ENCODE data around the gene MAPK7.

DNA sequence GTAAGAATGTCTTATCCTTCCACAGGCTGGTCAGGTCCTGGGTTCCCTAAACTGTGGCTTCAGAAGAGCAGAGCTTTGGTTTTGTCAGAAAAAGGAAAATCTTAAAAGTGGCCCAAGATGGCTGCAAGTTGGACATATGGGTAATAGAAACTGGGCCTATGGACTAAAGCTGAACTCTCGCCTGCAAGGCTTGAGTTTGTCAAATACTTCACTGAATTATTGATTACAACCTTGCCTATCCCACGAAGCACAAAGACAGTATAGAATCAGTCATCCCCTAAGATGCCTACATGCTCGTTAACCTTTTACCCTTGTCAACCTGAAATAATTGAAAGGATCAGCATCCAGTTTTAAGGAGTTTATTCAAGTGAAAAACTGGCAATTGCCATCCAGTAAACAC lies 53.4 kb downstream of the MAPK7 start:
- no peak for TF ChIP-seq POLR2A (IDR thresholded peaks at IDR 0.05)
- TF ChIP-seq, protein P1, sequence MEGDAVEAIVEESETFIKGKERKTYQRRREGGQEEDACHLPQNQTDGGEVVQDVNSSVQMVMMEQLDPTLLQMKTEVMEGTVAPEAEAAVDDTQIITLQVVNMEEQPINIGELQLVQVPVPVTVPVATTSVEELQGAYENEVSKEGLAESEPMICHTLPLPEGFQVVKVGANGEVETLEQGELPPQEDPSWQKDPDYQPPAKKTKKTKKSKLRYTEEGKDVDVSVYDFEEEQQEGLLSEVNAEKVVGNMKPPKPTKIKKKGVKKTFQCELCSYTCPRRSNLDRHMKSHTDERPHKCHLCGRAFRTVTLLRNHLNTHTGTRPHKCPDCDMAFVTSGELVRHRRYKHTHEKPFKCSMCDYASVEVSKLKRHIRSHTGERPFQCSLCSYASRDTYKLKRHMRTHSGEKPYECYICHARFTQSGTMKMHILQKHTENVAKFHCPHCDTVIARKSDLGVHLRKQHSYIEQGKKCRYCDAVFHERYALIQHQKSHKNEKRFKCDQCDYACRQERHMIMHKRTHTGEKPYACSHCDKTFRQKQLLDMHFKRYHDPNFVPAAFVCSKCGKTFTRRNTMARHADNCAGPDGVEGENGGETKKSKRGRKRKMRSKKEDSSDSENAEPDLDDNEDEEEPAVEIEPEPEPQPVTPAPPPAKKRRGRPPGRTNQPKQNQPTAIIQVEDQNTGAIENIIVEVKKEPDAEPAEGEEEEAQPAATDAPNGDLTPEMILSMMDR (IDR thresholded peaks at IDR 0.05): no peak
